Stimulated activated CD4-positive, alpha-beta T cell treated with anti-CD3 and anti-CD28 coated beads, Interleukin-4, amount 100 ng/mL, for 48 hours (primary cell): Measurements from ENCODE around the gene ACHE.
"Not testable (repeated sequence)": the region's sequence is repeated elsewhere in the genome, so short reads cannot be mapped to it uniquely, and the experiment has no call there.

Source experiments
- DNase-seq, 2 donors: peaks; one replicate each; pipeline ENCODE4 v3.0.0-alpha.2; 2020; ENCODE audit warnings: low read depth in 2 of 2

The ACHE gene

DNA sequence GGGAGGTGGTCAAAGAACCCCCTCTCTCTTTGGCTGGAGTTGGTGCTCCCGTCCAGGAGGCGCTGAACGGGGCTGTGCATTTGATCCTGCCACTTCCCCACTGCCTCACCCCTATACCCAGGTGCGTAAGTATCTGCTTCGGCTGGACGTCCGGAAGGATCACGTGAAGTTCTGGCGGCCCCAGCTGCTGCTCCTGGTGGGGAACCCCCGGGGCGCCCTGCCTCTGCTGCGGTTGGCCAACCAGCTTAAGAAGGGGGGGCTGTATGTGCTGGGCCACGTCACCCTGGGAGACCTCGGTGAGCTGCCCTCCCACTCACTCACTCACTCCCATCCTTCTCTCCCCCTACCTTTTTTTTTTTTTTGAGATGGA, 34.1 kb downstream of the ACHE start:
- no peak for DNase-seq

DNA sequence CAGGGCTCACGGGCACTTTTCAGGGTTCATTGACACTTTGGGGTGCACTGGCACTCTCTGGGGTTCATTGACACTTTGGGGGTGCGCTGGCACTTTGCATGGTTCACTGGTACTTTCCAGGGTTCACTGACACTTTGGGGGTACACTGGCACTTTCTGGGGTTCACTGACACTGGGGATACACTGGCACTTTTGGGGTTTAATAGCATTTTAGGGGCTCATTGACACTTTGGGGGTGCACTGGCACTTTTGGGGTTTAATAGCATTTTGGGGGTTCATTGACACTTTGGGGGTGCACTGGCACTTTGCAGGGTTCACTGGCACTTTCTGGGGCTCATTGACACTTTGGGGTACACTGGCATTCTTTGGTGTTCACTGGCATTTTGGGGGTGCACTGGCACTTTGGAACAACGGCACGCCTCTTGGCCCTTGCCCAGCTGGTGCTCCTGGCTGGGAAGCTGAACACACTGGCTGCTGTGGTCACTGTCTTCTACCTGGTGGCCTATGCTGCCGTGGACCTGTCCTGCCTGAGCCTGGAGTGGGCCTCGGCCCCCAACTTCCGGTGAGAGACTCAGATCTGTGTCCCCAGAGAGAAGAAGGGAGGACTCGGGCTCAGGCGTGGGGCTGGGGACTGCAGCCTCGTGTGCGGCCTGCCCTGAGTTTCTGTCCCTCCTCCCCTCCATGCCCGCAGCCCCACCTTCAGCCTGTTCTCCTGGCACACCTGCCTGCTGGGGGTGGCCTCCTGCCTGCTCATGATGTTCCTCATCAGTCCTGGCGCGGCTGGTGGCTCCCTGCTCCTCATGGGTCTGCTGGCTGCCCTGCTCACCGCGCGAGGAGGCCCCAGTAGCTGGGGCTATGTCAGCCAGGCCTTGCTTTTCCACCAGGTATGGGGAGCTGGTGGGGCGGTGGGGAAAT, 34.7 kb downstream of the ACHE start:
- DNase-seq, result no peak

DNA sequence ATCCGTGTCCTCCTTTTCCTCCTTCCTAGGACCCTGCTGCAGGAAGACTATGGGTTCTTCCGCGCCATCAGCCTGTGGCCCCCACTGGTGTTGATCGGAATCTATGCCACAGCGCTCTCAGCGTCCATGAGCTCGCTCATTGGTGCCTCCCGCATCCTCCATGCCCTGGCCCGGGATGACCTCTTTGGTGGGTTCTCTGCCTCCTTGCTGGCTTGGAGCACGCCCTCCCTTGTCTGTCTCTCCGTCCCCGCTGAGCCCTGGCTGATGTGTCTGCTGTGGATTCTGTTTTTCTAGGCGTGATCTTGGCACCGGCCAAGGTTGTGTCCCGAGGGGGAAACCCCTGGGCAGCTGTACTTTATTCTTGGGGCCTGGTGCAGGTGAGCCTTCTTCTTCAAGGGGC, 35.8 kb downstream of the ACHE start:
- no peak for DNase-seq

DNA sequence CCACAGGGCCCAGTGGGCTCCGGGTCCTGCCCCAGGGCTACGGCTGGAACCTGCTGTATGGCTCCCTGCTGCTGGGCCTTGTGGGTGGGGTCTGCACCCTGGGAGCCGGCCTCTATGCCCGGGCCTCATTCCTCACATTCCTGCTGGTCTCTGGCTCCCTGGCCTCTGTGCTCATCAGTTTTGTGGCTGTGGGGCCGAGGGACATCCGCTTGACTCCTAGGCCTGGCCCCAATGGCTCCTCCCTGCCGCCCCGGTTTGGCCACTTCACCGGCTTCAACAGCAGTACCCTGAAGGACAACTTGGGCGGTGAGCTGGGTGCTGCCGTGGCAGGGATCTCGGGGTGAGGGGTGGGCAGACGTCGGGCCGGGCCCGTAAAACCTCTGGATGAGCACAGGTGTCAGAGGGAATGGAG, 38.8 kb downstream of the ACHE start:
- DNase-seq, result no peak

DNA sequence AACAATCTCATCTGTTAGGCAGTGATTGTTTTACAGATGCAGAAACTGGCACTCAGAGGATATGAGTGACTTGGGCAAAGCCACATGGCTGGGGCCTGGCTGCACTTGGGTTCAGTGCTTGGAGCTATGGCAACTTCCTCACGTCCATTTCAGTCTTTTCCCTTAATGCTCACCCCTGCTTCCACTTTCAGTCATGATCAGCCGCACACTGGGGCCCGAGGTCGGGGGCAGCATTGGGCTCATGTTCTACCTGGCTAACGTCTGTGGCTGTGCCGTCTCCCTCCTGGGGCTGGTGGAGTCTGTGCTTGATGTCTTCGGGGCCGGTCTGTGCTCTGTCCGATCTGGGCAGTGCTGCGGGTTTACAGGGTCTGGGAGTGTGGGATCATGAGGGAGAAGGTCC, 40.2 kb downstream of the ACHE start:
- DNase-seq, result no peak

DNA sequence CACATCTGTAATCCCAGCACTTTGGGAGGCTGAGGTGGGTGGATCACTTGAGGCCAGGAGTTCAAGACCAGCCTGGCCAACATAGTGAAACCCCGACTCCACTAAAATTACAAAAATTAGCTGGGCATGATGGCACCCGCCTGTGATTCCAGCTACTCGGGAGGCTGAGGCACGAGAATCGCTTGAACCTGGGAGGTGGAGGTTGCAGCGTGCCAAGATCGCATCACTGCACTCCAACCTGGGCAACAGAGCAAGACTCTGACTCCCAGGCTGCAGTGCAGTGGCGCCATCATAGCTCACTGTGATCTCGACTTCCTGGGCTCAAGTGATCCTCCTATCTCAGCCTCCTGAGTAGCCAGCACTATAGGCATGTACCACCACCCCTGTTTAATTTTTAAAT, 40.8 kb downstream of the ACHE start:
- not testable (repeated sequence) for DNase-seq

DNA sequence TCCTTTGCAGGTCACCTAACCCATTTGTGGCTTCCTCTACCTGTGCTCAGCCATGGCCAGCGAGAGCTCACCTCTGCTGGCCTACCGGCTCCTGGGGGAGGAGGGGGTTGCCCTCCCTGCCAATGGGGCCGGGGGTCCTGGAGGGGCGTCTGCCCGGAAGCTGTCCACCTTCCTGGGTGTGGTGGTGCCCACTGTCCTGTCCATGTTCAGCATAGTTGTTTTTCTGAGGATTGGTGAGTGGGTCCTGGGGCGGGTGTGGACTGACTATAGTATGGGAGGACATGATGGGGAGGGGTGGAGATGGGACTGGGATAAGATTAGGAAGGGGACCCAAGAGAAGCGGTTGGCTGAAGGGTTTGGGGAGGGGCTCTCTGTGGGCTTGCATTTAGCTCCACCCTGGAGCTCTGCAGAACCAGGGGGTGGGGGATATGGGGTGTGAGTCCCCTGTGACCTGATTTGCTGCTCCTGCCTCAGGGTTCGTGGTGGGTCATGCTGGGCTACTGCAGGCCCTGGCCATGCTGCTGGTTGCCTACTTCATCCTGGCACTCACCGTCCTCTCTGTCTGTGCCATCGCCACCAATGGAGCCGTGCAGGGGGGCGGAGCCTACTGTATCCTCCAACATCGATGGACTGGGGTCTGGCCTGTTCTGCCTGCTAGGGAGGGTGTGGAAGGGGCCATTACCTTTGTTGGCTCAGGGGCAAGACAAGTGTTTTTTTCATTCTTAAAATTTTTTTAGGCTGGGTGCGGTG, 41.4 kb downstream of the ACHE start:
- DNase-seq, result no peak

DNA sequence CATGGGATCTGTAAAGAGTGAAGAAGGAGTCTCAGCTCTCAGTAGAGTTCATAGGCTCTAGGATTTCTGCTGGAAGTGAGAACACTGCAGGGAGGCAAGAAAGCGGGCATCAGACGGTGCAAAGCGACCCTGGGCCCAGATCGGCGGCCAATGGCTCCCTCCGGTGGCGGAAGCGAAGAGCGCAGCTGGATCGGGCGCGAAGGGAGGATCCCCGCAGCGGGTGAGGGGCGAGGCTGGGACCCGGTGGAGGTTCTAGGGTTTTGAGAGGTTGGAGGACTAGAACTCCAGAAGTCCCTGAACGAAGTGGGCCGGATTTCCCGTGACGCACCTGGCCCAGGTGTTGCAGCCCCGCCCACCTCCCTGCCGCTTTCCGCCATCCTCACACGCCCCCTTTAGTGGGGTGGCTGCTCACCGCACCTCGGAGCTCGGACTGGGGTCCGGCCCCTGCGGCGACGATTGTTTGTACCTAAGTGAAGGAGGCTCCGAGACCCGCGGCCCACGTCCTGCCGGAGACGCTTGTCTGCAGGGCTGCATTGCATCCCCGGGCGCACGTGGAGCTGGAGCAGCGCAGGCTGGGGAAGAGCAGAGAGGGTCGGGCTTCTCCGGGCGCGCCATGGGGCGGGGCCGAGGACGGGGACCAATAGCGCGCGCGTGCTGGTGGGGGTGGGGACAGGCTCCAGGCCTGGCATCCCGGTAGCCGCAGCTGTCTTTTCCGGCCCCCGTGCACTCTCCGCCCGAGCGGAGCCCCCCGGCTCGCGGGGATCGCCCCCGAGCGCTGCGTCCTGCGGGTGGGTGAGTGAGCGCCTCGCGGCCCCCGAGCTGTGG, 43.4 kb downstream of the ACHE start, which contains the start of gene SLC12A9:
TSS of gene SLC12A9 (plus strand) at position 666 of the 825 bp plus-strand sequence. CDS start 1,485 bp downstream, outside the sequence.
- peak; percentile 81 to 86 for DNase-seq

DNA sequence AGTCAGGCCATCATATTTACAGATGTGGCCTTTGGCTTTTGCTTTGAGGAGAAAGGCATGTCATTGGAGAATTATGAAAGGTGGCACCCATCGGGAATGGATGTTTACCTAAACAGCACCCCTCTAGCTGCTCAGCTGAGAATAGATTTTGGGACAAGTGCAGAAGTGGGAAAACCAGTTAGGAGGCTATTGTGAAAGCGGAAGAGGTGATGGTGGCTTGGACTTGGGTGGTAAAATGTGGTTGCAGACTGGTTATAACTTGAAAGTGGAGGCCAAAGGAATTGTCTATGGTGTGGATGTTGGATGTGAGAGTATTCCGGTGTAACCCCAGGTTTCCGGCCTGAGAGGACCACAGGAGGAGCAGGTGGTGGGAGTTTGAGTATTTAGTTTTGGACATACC, 48.3 kb downstream of the ACHE start:
- DNase-seq, result no peak

DNA sequence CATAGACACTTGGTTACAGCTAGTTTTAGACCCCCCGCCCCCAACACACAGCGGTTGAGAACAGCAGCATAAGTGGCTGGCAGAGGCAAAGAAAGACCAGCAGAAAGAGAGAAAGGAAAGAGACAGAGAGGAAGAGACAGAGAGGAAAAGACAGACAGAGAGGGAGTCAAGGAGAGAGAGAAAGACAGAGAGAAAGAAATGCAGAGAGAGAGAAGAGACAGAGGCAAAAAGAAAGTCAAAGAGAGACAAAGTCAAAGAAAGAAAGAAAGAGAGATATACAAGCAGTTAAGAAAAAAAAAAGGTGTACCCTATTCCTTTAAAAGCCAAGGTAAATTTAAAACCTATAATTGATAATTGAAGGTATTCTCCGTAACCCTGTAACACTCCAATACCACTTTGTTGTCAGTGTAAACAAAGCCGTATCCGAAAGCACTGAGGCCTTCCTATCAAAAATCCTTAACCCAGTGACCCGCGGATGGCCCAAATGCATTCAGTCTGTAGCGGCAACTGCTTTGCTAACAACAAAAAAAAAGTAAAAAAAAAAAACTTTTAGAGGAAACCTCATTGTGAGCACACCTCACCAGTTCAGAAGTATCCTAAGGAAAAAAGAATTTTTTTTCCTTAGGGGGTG, 55.1 kb downstream of the ACHE start:
- DNase-seq, result no peak
